CD14-positive monocyte (primary cell): ENCODE data around the gene TXNRD2. TPM values are rescaled to one million over a fixed set of nuclear protein-coding genes. Genes with fewer than 3 reads are reported as not detected.
A peak's percentile ranks its signal among the peaks of the same experiment; 100 is the strongest.

Source experiments
- DNase-seq, 3 donors: peaks; one replicate each; pipeline ENCODE4 v3.0.0-alpha.2; 2011 to 2022
- H2AFZ ChIP-seq: 2 replicates; pipeline ENCODE4 v1.6.0; 2012; ENCODE audit warnings: mild to moderate bottlenecking, low read depth, low read length, inconsistent platforms; ENCODE audit not compliant: insufficient read depth, poor library complexity, severe bottlenecking
- H3K27ac ChIP-seq, 2 donors: 1 replicate in 1 of 2; 2 replicates in 1 of 2; pipeline ENCODE4 v1.5.1; 2012 to 2013; ENCODE audit warnings: low read length in 2 of 2, control low read depth in 1 of 2, inconsistent platforms in 1 of 2, low read depth in 1 of 2, mild to moderate bottlenecking in 1 of 2
- H3K27me3 ChIP-seq, 2 donors: one replicate each; pipeline versions ENCODE4 v1.6.0 to v1.6.1; 2011 to 2013; ENCODE audit warnings: low read length in 2 of 2; ENCODE audit not compliant: control insufficient read depth in 2 of 2, insufficient read depth in 2 of 2
- H3K36me3 ChIP-seq, 2 donors: replicated peaks in 1 of 2; 1 replicate in 1 of 2; 2 replicates in 1 of 2; pipeline versions ENCODE4 v1.5.1 to v1.6.1; 2012 to 2013; ENCODE audit warnings: low read length in 2 of 2, control low read depth in 1 of 2, inconsistent platforms in 1 of 2, mild to moderate bottlenecking in 1 of 2; ENCODE audit not compliant: insufficient read depth in 2 of 2, control insufficient read depth in 1 of 2
- H3K4me1 ChIP-seq, 2 donors: 1 replicate in 1 of 2; 2 replicates in 1 of 2; pipeline versions ENCODE4 v1.5.1 to v1.6.1; 2012 to 2013; ENCODE audit warnings: low read length in 2 of 2, control low read depth in 1 of 2, inconsistent platforms in 1 of 2, mild to moderate bottlenecking in 1 of 2, moderate library complexity in 1 of 2; ENCODE audit not compliant: insufficient read depth in 2 of 2, control insufficient read depth in 1 of 2
- H3K4me2 ChIP-seq: replicated peaks from 2 replicates; pipeline ENCODE3; 2012; ENCODE audit warnings: low read length, moderate library complexity, mild to moderate bottlenecking; ENCODE audit not compliant: poor library complexity, severe bottlenecking; ENCODE audit errors: extremely low read depth
- H3K4me3 ChIP-seq, 3 experiments: fragments of 200-600 bp in 1 of 3; sonication (generic) in 1 of 3; replicated peaks in 1 of 3; 1 replicate in 2 of 3; 2 replicates in 1 of 3; pipeline ENCODE4 v1.5.1; 2011 to 2013; ENCODE audit warnings: low read length in 3 of 3, mild to moderate bottlenecking in 3 of 3, control low read depth in 2 of 3, low read depth in 2 of 3, inconsistent platforms in 1 of 3, moderate library complexity in 1 of 3
- H3K79me2 ChIP-seq: 2 replicates; pipeline ENCODE4 v1.6.0; 2012; ENCODE audit warnings: mild to moderate bottlenecking, control low read depth, inconsistent platforms, low read length, moderate library complexity; ENCODE audit not compliant: insufficient read depth
- H3K9ac ChIP-seq: 2 replicates; pipeline ENCODE4 v1.6.0; 2017; ENCODE audit warnings: low read length, mild to moderate bottlenecking; ENCODE audit not compliant: insufficient read depth, poor library complexity, severe bottlenecking
- H3K9me3 ChIP-seq, 2 donors: replicated peaks in 1 of 2; 1 replicate in 1 of 2; 2 replicates in 1 of 2; pipeline versions ENCODE4 v1.5.1 to v1.6.1; 2012 to 2013; ENCODE audit warnings: low read length in 2 of 2, control low read depth in 1 of 2; ENCODE audit not compliant: control insufficient read depth in 1 of 2, insufficient read depth in 1 of 2
- H4K20me1 ChIP-seq: 2 replicates; pipeline ENCODE4 v1.6.0; 2012; ENCODE audit warnings: mild to moderate bottlenecking, low read length, control low read depth, moderate library complexity; ENCODE audit not compliant: insufficient read depth
- H3K27ac Mint-ChIP-seq, 7 donors: one replicate each; pipeline ENCODE4 v1.8.0; 2020; ENCODE audit warnings: mild to moderate bottlenecking in 7 of 7, mixed read lengths in 7 of 7, moderate library complexity in 6 of 7, inconsistent platforms in 2 of 7
- H3K27me3 Mint-ChIP-seq, 3 donors: one replicate each; pipeline ENCODE4 v1.8.0; 2021 to 2022; ENCODE audit warnings: low read depth in 3 of 3, mild to moderate bottlenecking in 3 of 3, mixed read lengths in 3 of 3, moderate library complexity in 3 of 3, inconsistent platforms in 1 of 3
- H3K36me3 Mint-ChIP-seq, 2 donors: one replicate each; pipeline ENCODE4 v1.8.0; 2020; ENCODE audit warnings: mixed read lengths in 2 of 2, inconsistent platforms in 1 of 2, mild to moderate bottlenecking in 1 of 2
- H3K4me1 Mint-ChIP-seq: one replicate; pipeline ENCODE4 v1.8.0; 2020; ENCODE audit warnings: mild to moderate bottlenecking, mixed read lengths
- H3K4me3 Mint-ChIP-seq, 2 donors: one replicate each; pipeline ENCODE4 v1.8.0; 2020; ENCODE audit warnings: mild to moderate bottlenecking in 2 of 2, mixed read lengths in 2 of 2, moderate library complexity in 1 of 2
- H3K9me3 Mint-ChIP-seq, 7 donors: one replicate each; pipeline ENCODE4 v1.8.0; 2020 to 2022; ENCODE audit warnings: mixed read lengths in 7 of 7, mild to moderate bottlenecking in 6 of 7, moderate library complexity in 6 of 7, inconsistent platforms in 2 of 7
- CTCF ChIP-seq: fragments of 200-600 bp; IDR thresholded peaks from one replicate; pipeline ENCODE4 v1.8.0; 2022; ENCODE audit warnings: antibody characterized with exemption, mild to moderate bottlenecking
- WGBS: methylation state at CpG from one replicate; pipeline ENCODE4 v1.1.5; 2013; ENCODE audit warnings: missing lambda C conversion rate; ENCODE audit not compliant: insufficient coverage; 5-methylcytosine and 5-hydroxymethylcytosine counted together
- intact Hi-C, 2 donors: fragments of 100-400 bp; cut with micrococcal nuclease; formaldehyde crosslinking; loops; one replicate each; pipeline versions ENCODE4 v1.15.0 to v1.15.1; 2023
- polyA plus RNA-seq, 3 donors: library from polyadenylated mRNA; depleted of rRNA in 1 of 3; unstranded in 2 of 3; stranded (reverse) in 1 of 3; fragments of 300-500 nt in 2 of 3; fragments of >200 nt in 1 of 3; fragmentation: Illumina TruSeq in 2 of 3; gene quantifications; 1 replicate in 2 of 3; 2 replicates in 1 of 3; pipeline ENCODE4 v1.2.3, GENCODE V29; 2012 to 2021

Gene TXNRD2
- polyA plus RNA-seq, 3 donors: 24.9 to 54.9 (median 30.8) TPM

GRCh38 chr22:19914201-19914943 lies 27.2 kb downstream of the TXNRD2 start:
- H3K36me3 Mint-ChIP-seq: peaks cover 69 to 91% of the 10 kb centered on the region in 2 donors
- peaks cover 7% of the 10 kb centered on the region for H3K4me1 Mint-ChIP-seq
- H2AFZ ChIP-seq: no peak overlapping the region
- H3K4me2 ChIP-seq: no peak overlapping the region
- no peak overlapping the region for H3K4me3 ChIP-seq
- intact Hi-C loops: no loop called here
- no peak overlapping the region for H3K4me3 Mint-ChIP-seq
- no peak overlapping the region for H3K27ac ChIP-seq
- peaks cover 84 to 97% of the 10 kb centered on the region in 2 donors for H3K36me3 ChIP-seq
- peaks cover 5% of the 10 kb centered on the region for H4K20me1 ChIP-seq
- 95% methylated on average over 7 of the region's 9 CpGs for WGBS
- TF ChIP-seq CTCF: no peak
- H3K27me3 Mint-ChIP-seq: peaks cover 0 to 3% (median 0%) of the 10 kb centered on the region in 3 donors
- H3K27ac Mint-ChIP-seq: peak overlapping the region in 1 of 7 donors; percentile 46
- no peak overlapping the region for H3K9ac ChIP-seq
- no peaks in the 10 kb centered on the region for H3K9me3 ChIP-seq
- no peaks in the 10 kb centered on the region for H3K4me1 ChIP-seq
- peaks cover 0 to 1% (median 0%) of the 10 kb centered on the region in 7 donors for H3K9me3 Mint-ChIP-seq
- no peaks in the 10 kb centered on the region for H3K27me3 ChIP-seq
- H3K79me2 ChIP-seq: no peaks in the 10 kb centered on the region
- no peak for DNase-seq

GRCh38 chr22:19913337-19913936 lies 28.2 kb downstream of the TXNRD2 start:
- peaks cover 7% of the 10 kb centered on the region for H3K4me1 Mint-ChIP-seq
- WGBS: 93% methylated on average over 3 of the region's 6 CpGs
- H3K36me3 ChIP-seq: peaks cover 80 to 97% of the 10 kb centered on the region in 2 donors

More at GRCh38 chr22:19913337-19913936, 28.2 kb downstream of the TXNRD2 start:
- Histone ChIP-seq H3K79me2 (no peaks in the 10 kb centered on the region), H3K9ac (no peak overlapping the region), H3K27ac (no peak overlapping the region), H3K4me1 (no peaks in the 10 kb centered on the region), H3K9me3 (no peaks in the 10 kb centered on the region), H4K20me1 (peaks cover under 1% of the 10 kb centered on the region), H3K27me3 (no peaks in the 10 kb centered on the region), H2AFZ (no peak overlapping the region), H3K4me2 (no peak overlapping the region), H3K4me3 (no peak overlapping the region)
- Mint-ChIP-seq H3K36me3 (peaks cover 70 to 91% of the 10 kb centered on the region in 2 donors), H3K9me3 (peaks cover 0 to 1% (median 0%) of the 10 kb centered on the region in 7 donors), H3K27ac (peak overlapping the region in 1 of 7 donors; percentile 2), H3K27me3 (peaks cover 0 to 3% (median 0%) of the 10 kb centered on the region in 3 donors), H3K4me3 (no peak overlapping the region)
- DNase-seq: no peak
- TF ChIP-seq CTCF: no peak
- intact Hi-C loops: no loop called here
